Esophagus squamous epithelium (tissue), 5 donors: ENCODE results near the gene GPRC5C. TPM values are rescaled to one million over a fixed set of nuclear protein-coding genes. Genes with fewer than 3 reads are reported as not detected.

Source experiments
- DNase-seq: peaks from one replicate; lab custom pipeline; 2025; lab: John Stamatoyannopoulos, UW
- H3K27ac ChIP-seq, 4 donors: fragments of 200-600 bp; sonication (generic); one replicate each; pipeline ENCODE4 v1.5.1; 2016 to 2019; ENCODE audit warnings: mild to moderate bottlenecking in 1 of 4
- H3K27me3 ChIP-seq, 4 donors: fragments of 200-600 bp; sonication (generic); 1 replicate in 3 of 4; 2 replicates in 1 of 4; pipeline versions ENCODE4 v1.5.1 to v1.6.0; 2017 to 2021; ENCODE audit warnings: antibody characterized with exemption in 1 of 4
- H3K36me3 ChIP-seq, 3 donors: fragments of 200-600 bp; sonication (generic); one replicate each; pipeline ENCODE4 v1.5.1; 2016 to 2019
- H3K4me1 ChIP-seq, 3 donors: fragments of 200-600 bp; sonication (generic); one replicate each; pipeline ENCODE4 v1.5.1; 2017 to 2019
- H3K4me3 ChIP-seq, 4 donors: fragments of 200-600 bp; sonication (generic); 1 replicate in 3 of 4; 2 replicates in 1 of 4; pipeline ENCODE4 v1.5.1; 2016 to 2019; ENCODE audit warnings: mild to moderate bottlenecking in 2 of 4, moderate library complexity in 1 of 4
- H3K9me3 ChIP-seq, 3 donors: fragments of 200-600 bp; sonication (generic); one replicate each; pipeline ENCODE4 v1.5.1; 2016 to 2019
- POLR2A ChIP-seq, 4 donors: fragments of 450-650 bp; IDR thresholded peaks; one replicate each; pipeline ENCODE4 v1.6.1; 2017; ENCODE audit warnings: antibody characterized with exemption in 4 of 4, mild to moderate bottlenecking in 4 of 4, moderate library complexity in 3 of 4
- WGBS, 2 donors: methylation state at CpG; one replicate each; pipeline ENCODE4 v1.1.5; 2018; 5-methylcytosine and 5-hydroxymethylcytosine counted together
- intact Hi-C: fragments of 100-400 bp; cut with DNase I; formaldehyde crosslinking; loops from one replicate; pipeline ENCODE4 v1.15.0; 2022
- total RNA-seq, 4 donors: library from RNA; depleted of rRNA; stranded (reverse); fragments of >200 nt; gene quantifications; one replicate each; pipeline ENCODE4 v1.1.0, GENCODE V29; 2016
- TF ChIP-seq, protein P1 (sequence below), 6 experiments: fragments of 450-650 bp in 4 of 6; fragments of 200-600 bp in 2 of 6; sonication (generic) in 2 of 6; IDR thresholded peaks; one replicate each; pipeline ENCODE4 v1.5.1; 2016 to 2019; ENCODE audit warnings: antibody characterized with exemption in 6 of 6, mild to moderate bottlenecking in 4 of 6, moderate library complexity in 4 of 6
- donor health status: DM: yes; HTN: yes; CAD: no.

The GPRC5C gene
- total RNA-seq, 4 donors from 2014 or later = 6.3 to 21.6 (median 11.7) TPM

DNA sequence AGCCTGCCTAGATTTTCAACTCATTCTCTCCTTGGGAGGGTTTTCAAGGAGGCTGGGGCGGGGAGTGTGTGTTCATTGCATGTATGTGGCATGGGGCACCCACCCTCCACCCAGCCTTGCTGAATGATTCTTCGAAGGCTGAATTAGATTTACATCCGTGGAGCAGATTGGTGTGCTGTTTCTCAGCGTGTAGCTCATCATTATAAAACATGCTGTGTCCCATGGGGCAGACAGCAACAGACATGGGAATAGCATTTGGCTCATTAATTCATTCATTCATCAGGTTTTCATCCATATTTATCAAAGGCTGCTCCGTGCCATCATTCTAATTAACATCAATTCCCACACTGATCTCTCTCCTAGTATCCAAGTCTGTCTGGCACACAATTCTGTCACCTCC, 23.9 kb downstream of the GPRC5C start:
- H3K4me1 ChIP-seq = peaks cover 21 to 45% (median 31%) of the 10 kb centered on the region in 3 donors
- H3K27me3 ChIP-seq = peaks cover 0 to 34% (median 0%) of the 10 kb centered on the region in 4 donors
- H3K4me3 ChIP-seq = no peak overlapping the region
- no peak for DNase-seq
- WGBS, 2 donors = 87 to 93% methylated on average over 5 of the region's 5 CpGs
- H3K27ac ChIP-seq = peak overlapping the region in 1 of 4 donors; percentile 73
- intact Hi-C loops = loop anchor here (2.0 kb wide), 1 partner anchor 77 kb away; no protein-coding TSS in a partner anchor
- TF ChIP-seq, protein P1, sequence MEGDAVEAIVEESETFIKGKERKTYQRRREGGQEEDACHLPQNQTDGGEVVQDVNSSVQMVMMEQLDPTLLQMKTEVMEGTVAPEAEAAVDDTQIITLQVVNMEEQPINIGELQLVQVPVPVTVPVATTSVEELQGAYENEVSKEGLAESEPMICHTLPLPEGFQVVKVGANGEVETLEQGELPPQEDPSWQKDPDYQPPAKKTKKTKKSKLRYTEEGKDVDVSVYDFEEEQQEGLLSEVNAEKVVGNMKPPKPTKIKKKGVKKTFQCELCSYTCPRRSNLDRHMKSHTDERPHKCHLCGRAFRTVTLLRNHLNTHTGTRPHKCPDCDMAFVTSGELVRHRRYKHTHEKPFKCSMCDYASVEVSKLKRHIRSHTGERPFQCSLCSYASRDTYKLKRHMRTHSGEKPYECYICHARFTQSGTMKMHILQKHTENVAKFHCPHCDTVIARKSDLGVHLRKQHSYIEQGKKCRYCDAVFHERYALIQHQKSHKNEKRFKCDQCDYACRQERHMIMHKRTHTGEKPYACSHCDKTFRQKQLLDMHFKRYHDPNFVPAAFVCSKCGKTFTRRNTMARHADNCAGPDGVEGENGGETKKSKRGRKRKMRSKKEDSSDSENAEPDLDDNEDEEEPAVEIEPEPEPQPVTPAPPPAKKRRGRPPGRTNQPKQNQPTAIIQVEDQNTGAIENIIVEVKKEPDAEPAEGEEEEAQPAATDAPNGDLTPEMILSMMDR (IDR thresholded peaks at IDR 0.05) = no peak
- no peak for TF ChIP-seq POLR2A (IDR thresholded peaks at IDR 0.05)
- no peaks in the 10 kb centered on the region for H3K36me3 ChIP-seq
- no peaks in the 10 kb centered on the region for H3K9me3 ChIP-seq

DNA sequence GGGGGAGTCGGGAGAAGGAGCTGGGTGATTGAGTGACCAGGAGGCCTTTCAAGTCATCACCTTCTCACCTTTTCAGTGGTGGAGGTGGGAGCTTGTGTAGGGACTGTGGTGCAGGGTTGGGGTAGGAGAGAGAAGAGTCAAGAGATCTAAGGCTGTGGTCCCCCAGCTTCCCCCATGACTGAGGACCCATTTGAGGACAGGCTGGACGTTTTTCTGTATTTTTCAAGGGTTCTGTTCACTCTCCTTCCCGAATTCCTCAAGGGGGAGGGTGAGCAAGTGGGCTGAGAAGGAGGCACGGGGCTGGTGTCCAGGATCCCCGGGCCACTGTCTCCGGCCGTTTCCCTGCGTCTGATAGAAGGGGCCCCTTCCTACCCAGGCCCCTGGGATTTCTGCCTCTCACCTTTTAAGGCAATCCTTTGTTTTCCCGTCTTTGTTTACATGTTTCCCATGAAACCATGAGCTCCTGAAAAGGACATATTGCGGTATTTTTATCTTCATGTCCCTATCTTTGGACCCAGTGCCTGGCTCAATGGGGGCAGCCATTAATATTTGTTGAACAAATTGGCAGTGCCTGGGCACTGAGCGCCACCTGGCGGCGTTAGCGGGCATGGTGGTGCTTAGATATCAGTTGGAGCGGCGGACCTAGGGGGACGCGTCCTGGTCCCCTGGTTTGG, 25.4 kb downstream of the GPRC5C start:
- peaks cover 0 to 30% (median 0%) of the 10 kb centered on the region in 4 donors for H3K27me3 ChIP-seq
- peaks cover 21 to 46% (median 26%) of the 10 kb centered on the region in 3 donors for H3K4me1 ChIP-seq
- H3K9me3 ChIP-seq = no peaks in the 10 kb centered on the region
- no peak for TF ChIP-seq POLR2A (IDR thresholded peaks at IDR 0.05)
- TF ChIP-seq, protein P1 (IDR thresholded peaks at IDR 0.05) = peak; percentile 94 to 98 (median 97)
- 14 to 37% methylated on average over 12 to 16 of the region's 18 CpGs for WGBS, 2 donors
- no peak overlapping the region for H3K27ac ChIP-seq
- intact Hi-C loops = loop anchor here (2.0 kb wide), 1 partner anchor 78 kb away; no protein-coding TSS in a partner anchor
- H3K4me3 ChIP-seq = no peak overlapping the region
- no peak for DNase-seq
- no peaks in the 10 kb centered on the region for H3K36me3 ChIP-seq

DNA sequence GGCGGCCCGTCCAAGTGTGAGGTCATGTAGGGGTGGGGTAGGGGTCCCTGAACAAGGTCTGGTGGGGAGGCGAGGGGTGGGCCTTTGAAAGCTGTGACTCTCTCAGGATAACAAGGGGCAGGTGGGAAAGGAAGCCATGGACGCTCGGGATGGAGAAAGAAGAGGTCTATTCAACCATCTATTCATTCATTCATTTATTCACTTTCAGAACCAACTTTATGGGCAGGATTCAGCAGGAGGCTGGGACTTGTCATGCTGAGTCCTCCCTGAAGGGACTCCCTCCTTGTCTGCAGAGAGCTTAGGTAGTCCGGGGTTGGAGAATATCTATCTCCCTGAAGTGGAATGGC, 25.9 kb downstream of the GPRC5C start:
- H3K36me3 ChIP-seq = no peaks in the 10 kb centered on the region
- no peak overlapping the region for H3K27ac ChIP-seq
- peaks cover 20 to 46% (median 21%) of the 10 kb centered on the region in 3 donors for H3K4me1 ChIP-seq
- 39 to 44% methylated on average over 5 of the region's 6 CpGs for WGBS, 2 donors
- intact Hi-C loops = loop anchor here (2.0 kb wide), 1 partner anchor 79 kb away; no protein-coding TSS in a partner anchor
- TF ChIP-seq, protein P1 (IDR thresholded peaks at IDR 0.05) = peak in 1 of 6 experiments; percentile 11
- TF ChIP-seq POLR2A (IDR thresholded peaks at IDR 0.05) = no peak
- no peak overlapping the region for H3K4me3 ChIP-seq
- peaks cover 0 to 32% (median 0%) of the 10 kb centered on the region in 4 donors for H3K27me3 ChIP-seq
- no peaks in the 10 kb centered on the region for H3K9me3 ChIP-seq
- DNase-seq = no peak

DNA sequence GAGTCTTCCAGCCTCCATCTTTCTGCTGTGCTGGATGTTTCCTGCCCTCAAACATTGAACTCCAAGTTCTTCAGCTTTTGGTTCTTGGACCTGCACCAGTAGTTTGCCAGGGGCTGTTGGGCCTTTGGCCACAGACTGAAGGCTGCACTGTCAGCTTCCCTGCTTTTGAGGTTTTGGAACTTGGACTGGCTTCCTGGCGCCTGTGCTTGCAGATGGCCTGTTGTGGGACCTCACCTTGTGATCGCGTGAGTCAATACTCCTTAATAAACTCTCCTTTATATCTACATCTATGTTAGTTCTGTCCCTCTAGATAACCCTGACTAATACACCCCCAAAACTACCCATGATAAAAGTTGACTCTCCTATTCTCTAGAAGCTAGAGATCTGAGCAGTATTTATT, 26.9 kb downstream of the GPRC5C start:
- Histone ChIP-seq H3K4me1 (peaks cover 9 to 36% (median 11%) of the 10 kb centered on the region in 3 donors), H3K27me3 (peaks cover 0 to 23% (median 0%) of the 10 kb centered on the region in 4 donors), H3K9me3 (no peaks in the 10 kb centered on the region), H3K4me3 (no peak overlapping the region), H3K27ac (no peak overlapping the region), H3K36me3 (no peaks in the 10 kb centered on the region)
- TF ChIP-seq, protein P1 (IDR thresholded peaks at IDR 0.05) = no peak
- TF ChIP-seq POLR2A (IDR thresholded peaks at IDR 0.05) = no peak
- 34 to 41% methylated on average over 3 of the region's 3 CpGs for WGBS, 2 donors
- DNase-seq = no peak
- intact Hi-C loops = no loop called here

DNA sequence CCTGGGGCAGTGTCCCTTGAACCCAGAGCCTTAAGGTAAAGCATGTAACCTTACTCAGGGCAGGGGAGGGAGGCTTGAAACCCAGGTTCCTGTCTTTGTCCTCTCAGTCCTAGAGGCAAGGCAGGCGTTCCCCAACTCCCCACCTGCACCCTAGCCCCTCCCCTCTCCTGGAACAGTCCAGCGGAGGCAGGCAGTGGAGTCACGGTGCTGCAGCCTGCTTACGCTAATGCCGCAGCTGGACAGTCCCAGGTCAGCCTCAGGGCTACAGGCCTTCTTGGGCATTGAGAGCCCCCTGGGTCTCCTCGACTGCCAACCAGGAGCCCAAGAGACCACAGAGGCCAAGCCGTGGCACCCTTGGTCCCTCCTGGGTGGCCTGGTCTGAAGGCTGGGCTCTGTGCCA, 27.7 kb downstream of the GPRC5C start:
- H3K4me3 ChIP-seq = no peak overlapping the region
- 63 to 64% methylated on average over 2 to 4 of the region's 7 CpGs for WGBS, 2 donors
- peaks cover 0 to 22% (median 0%) of the 10 kb centered on the region in 4 donors for H3K27me3 ChIP-seq
- no peak for DNase-seq
- H3K4me1 ChIP-seq = peaks cover 1 to 34% (median 6%) of the 10 kb centered on the region in 3 donors
- intact Hi-C loops = no loop called here
- H3K9me3 ChIP-seq = no peaks in the 10 kb centered on the region
- H3K27ac ChIP-seq = no peak overlapping the region
- no peaks in the 10 kb centered on the region for H3K36me3 ChIP-seq
- TF ChIP-seq POLR2A (IDR thresholded peaks at IDR 0.05) = no peak
- TF ChIP-seq, protein P1 (IDR thresholded peaks at IDR 0.05) = no peak
